Body of pancreas (tissue), 4 donors: Measurements from ENCODE around the gene GLIS2.

Source experiments
- POLR2A ChIP-seq, 3 donors: fragments of 450-650 bp; IDR thresholded peaks; one replicate each; pipeline ENCODE4 v1.6.1; 2016; ENCODE audit warnings: antibody characterized with exemption in 3 of 3, mild to moderate bottlenecking in 2 of 3
- TF ChIP-seq, protein P1 (sequence below), 7 experiments: fragments of 450-650 bp in 4 of 7; fragments of 200-600 bp in 3 of 7; sonication (generic) in 3 of 7; IDR thresholded peaks; one replicate each; pipeline ENCODE4 v1.5.1; 2016 to 2019; ENCODE audit warnings: antibody characterized with exemption in 7 of 7

DNA sequence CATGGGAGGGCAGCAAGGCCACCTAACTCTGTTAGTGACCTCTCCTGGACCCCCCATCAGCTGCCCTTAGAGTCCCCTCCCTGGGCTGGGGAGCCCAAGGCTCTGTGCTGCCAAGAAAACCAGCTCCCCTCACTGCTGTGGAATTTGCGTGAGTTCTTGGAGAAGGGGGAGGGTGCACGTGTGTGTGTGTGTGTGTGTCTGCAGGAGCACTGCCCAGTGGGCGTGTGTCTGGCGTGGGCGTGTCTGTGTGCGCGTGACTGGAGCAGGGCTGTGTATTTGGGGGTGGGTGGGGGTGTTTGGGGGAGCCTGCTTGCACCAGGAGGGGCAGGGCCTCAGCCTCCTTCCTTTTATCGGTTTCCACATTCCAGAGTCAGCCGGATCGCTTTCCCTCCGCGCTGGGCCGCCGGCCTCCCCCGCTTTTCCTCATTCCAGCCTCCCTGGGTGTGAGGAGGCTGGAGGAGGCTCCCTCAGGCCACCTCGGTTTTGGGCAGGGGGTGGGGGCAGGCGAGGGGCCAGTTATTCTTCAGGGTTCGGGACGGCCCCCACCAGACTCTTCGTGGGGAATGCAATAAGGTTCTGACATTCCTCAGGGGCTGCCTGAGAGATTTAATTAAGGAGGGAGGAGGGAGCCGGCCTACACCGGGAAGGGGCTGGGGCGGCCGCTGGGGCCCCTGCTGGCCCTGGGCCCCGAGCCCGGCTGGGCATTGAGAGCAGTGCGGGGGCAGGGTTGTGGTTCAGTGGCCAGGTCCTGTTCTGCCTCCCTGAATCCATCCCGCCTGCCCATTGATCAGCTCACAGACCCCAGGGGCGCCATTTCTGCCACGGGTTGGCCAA is 58.3 kb downstream of the GLIS2 start:
- TF ChIP-seq, protein P1, sequence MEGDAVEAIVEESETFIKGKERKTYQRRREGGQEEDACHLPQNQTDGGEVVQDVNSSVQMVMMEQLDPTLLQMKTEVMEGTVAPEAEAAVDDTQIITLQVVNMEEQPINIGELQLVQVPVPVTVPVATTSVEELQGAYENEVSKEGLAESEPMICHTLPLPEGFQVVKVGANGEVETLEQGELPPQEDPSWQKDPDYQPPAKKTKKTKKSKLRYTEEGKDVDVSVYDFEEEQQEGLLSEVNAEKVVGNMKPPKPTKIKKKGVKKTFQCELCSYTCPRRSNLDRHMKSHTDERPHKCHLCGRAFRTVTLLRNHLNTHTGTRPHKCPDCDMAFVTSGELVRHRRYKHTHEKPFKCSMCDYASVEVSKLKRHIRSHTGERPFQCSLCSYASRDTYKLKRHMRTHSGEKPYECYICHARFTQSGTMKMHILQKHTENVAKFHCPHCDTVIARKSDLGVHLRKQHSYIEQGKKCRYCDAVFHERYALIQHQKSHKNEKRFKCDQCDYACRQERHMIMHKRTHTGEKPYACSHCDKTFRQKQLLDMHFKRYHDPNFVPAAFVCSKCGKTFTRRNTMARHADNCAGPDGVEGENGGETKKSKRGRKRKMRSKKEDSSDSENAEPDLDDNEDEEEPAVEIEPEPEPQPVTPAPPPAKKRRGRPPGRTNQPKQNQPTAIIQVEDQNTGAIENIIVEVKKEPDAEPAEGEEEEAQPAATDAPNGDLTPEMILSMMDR (IDR thresholded peaks at IDR 0.05) = no peak
- peak; percentile 4 to 54 (median 49) for TF ChIP-seq POLR2A (IDR thresholded peaks at IDR 0.05)
